Measurements from ENCODE around the gene PPP1R12A. TPM values are rescaled to one million over a fixed set of nuclear protein-coding genes. Genes with fewer than 3 reads are reported as not detected.

Gene PPP1R12A
- total and polyA plus RNA-seq, 2 of the 4 experiments (the other 2 are of a cell fraction), result 47.7 to 112 TPM

DNA sequence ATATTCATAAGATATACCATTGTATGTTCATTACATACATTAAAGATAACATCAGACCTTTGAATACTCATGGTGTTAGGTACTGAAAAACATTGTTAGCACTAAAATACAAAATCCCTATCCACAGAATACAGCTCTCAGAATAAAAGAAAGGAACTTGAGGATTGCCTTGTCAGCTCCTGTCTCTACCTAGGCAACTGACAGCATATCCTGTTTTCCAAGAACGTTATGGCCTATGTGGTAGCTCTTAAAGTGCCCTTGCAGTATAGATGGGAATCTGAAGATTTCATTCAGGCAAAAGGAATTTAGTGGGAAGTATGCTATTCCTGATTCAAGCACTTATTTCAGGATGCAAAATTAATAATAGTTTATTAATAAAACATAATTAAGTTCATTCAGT, 1.8 kb upstream of the PPP1R12A start:
- Histone ChIP-seq H3K4me1 (ENCODE audit: control insufficient read depth, insufficient read depth, low read length) (no peaks in the 10 kb centered on the region), H3K9ac (ENCODE audit: low read depth, low read length) (no peak overlapping the region; the same call in 1 of the 2 replicates), H4K20me1 (ENCODE audit: insufficient read depth, low read length) (peaks cover 19% of the 10 kb centered on the region; the same call in 1 of the 2 replicates), H3K79me1 (ENCODE audit: low read depth in 1 of 2, low read length in 2 of 2) (peaks cover 12 to 24% of the 10 kb centered on the region in 2 experiments; a peak in 3 of 4 replicates), H3K9me1 (ENCODE audit: insufficient read depth, low read length) (no peaks in the 10 kb centered on the region), H3K4me2 (ENCODE audit: low read depth, low read length) (peak overlapping the region; percentile 60; the same call in 1 of the 2 replicates), H2BK20ac (ENCODE audit: low read depth, low read length) (no peak overlapping the region), H3K27me3 (ENCODE audit: control insufficient read depth, insufficient read depth, low read length) (no peaks in the 10 kb centered on the region), H3K56ac (ENCODE audit: extremely low read depth, insufficient read depth, low read length) (peak overlapping the region; percentile 28; the same call in 1 of the 2 replicates), H3K27ac (ENCODE audit: insufficient read depth, low read length) (no peak overlapping the region), H3K18ac (ENCODE audit: low read depth, low read length) (no peak overlapping the region), H3K4me3 (ENCODE audit: insufficient read depth, low read depth, low read length) (no peak overlapping the region), H3K14ac (replicated peaks; ENCODE audit: low read depth, low read length) (no peak overlapping the region), H2AK9ac (replicated peaks; ENCODE audit: low read depth, low read length, poor library complexity) (no peak overlapping the region), H3K36me3 (ENCODE audit: control insufficient read depth, insufficient read depth, low read length) (no peaks in the 10 kb centered on the region), H3K4ac (ENCODE audit: low read depth, low read length) (no peak overlapping the region), H2BK15ac (ENCODE audit: low read depth, low read length) (no peak overlapping the region), H2BK120ac (ENCODE audit: low read depth, low read length) (no peak overlapping the region), H2BK5ac (ENCODE audit: low read depth, low read length, poor library complexity, severe bottlenecking) (no peak overlapping the region), H2AFZ (replicated peaks; ENCODE audit: low read length, poor library complexity) (no peak overlapping the region), H4K8ac (ENCODE audit: low read depth in 2 of 2, low read length in 2 of 2) (peak overlapping the region in 1 of 2 experiments; percentile 36; a peak in 1 of 4 replicates), H3K23ac (ENCODE audit: low read depth, low read length) (no peak overlapping the region), H3K9me3 (ENCODE audit: control insufficient read depth, insufficient read depth, low read length) (no peaks in the 10 kb centered on the region), H2AK5ac (ENCODE audit: low read depth, low read length) (no peak overlapping the region; the same call in 1 of the 2 replicates), H4K5ac (ENCODE audit: low read depth, low read length) (no peak overlapping the region), H4K91ac (ENCODE audit: insufficient read depth, low read depth, low read length) (no peak overlapping the region)
- ChIA-PET CTCF (no interaction called here), POLR2A (ENCODE audit: unreplicated experiment) (no interaction called here)
- TF ChIP-seq POLR2A (IDR thresholded peaks at IDR 0.05; ENCODE audit: low read depth, low read length) (no peak), BHLHE40 (IDR thresholded peaks at IDR 0.05; ENCODE audit: low read depth, low read length) (no peak), CEBPB (IDR thresholded peaks at IDR 0.05; ENCODE audit: low read depth, low read length) (no peak), NFE2L2 (IDR thresholded peaks at IDR 0.05; ENCODE audit: low read depth, low read length) (no peak), MXI1 (IDR thresholded peaks at IDR 0.05; ENCODE audit: borderline replicate concordance, low read depth, low read length) (no peak), MAZ (IDR thresholded peaks at IDR 0.05; ENCODE audit: borderline replicate concordance, low read depth, low read length) (no peak), MAFK (IDR thresholded peaks at IDR 0.05; ENCODE audit: low read depth, low read length) (no peak), CHD1 (IDR thresholded peaks at IDR 0.05; ENCODE audit: low read depth, low read length) (no peak), RFX5 (IDR thresholded peaks at IDR 0.05; ENCODE audit: low read depth, low read length) (no peak), RAD21 (IDR thresholded peaks at IDR 0.05; ENCODE audit: low read length) (no peak), FOS (IDR thresholded peaks at IDR 0.05; ENCODE audit: low read depth, low read length) (no peak), RCOR1 (IDR thresholded peaks at IDR 0.05; ENCODE audit: insufficient replicate concordance, low read length) (no peak), SMC3 (IDR thresholded peaks at IDR 0.05; ENCODE audit: low read depth, low read length) (no peak)
- TF ChIP-seq, protein P1, sequence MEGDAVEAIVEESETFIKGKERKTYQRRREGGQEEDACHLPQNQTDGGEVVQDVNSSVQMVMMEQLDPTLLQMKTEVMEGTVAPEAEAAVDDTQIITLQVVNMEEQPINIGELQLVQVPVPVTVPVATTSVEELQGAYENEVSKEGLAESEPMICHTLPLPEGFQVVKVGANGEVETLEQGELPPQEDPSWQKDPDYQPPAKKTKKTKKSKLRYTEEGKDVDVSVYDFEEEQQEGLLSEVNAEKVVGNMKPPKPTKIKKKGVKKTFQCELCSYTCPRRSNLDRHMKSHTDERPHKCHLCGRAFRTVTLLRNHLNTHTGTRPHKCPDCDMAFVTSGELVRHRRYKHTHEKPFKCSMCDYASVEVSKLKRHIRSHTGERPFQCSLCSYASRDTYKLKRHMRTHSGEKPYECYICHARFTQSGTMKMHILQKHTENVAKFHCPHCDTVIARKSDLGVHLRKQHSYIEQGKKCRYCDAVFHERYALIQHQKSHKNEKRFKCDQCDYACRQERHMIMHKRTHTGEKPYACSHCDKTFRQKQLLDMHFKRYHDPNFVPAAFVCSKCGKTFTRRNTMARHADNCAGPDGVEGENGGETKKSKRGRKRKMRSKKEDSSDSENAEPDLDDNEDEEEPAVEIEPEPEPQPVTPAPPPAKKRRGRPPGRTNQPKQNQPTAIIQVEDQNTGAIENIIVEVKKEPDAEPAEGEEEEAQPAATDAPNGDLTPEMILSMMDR (conservative IDR thresholded peaks at IDR 0.05; ENCODE audit: low read depth, low read length), result no peak
- TF ChIP-seq, protein P2, sequence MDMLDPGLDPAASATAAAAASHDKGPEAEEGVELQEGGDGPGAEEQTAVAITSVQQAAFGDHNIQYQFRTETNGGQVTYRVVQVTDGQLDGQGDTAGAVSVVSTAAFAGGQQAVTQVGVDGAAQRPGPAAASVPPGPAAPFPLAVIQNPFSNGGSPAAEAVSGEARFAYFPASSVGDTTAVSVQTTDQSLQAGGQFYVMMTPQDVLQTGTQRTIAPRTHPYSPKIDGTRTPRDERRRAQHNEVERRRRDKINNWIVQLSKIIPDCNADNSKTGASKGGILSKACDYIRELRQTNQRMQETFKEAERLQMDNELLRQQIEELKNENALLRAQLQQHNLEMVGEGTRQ (IDR thresholded peaks at IDR 0.05; ENCODE audit: low read depth, low read length), result no peak
- TF ChIP-seq, protein P3, sequence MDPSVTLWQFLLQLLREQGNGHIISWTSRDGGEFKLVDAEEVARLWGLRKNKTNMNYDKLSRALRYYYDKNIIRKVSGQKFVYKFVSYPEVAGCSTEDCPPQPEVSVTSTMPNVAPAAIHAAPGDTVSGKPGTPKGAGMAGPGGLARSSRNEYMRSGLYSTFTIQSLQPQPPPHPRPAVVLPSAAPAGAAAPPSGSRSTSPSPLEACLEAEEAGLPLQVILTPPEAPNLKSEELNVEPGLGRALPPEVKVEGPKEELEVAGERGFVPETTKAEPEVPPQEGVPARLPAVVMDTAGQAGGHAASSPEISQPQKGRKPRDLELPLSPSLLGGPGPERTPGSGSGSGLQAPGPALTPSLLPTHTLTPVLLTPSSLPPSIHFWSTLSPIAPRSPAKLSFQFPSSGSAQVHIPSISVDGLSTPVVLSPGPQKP (IDR thresholded peaks at IDR 0.05; ENCODE audit: borderline replicate concordance, low read depth, low read length), result no peak
- no TSS peak for BruUV-seq (replicated peaks)
- dilution Hi-C loops (cut with HindIII; ENCODE audit: low sequenced_read_pairs, unreplicated experiment) (no loop called here), intact Hi-C loops (cut with micrococcal nuclease) (loop anchor here (10.0 kb wide), 1 partner anchor 112 kb away; no protein-coding TSS in a partner anchor), in situ Hi-C loops (cut with MboI; ENCODE audit: low sequenced_read_pairs) (loop anchor here (10.0 to 25.0 kb wide), 2 partner anchors 248 to 524 kb away; no protein-coding TSS in a partner anchor)
- DNase-seq (no peak), ATAC-seq (ENCODE audit: low read depth) (no peak)
- WGBS, 2 experiments (ENCODE audit: extremely low coverage in 2 of 2, insufficient read length in 1 of 2), result no CpG with 5 or more reads among the region's 1 CpG
